ENCODE data around the gene RASSF5. TPM values are rescaled to one million over a fixed set of nuclear protein-coding genes. Genes with fewer than 3 reads are reported as not detected.

Gene RASSF5, protein sequence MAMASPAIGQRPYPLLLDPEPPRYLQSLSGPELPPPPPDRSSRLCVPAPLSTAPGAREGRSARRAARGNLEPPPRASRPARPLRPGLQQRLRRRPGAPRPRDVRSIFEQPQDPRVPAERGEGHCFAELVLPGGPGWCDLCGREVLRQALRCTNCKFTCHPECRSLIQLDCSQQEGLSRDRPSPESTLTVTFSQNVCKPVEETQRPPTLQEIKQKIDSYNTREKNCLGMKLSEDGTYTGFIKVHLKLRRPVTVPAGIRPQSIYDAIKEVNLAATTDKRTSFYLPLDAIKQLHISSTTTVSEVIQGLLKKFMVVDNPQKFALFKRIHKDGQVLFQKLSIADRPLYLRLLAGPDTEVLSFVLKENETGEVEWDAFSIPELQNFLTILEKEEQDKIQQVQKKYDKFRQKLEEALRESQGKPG
- 7.4 TPM for polyA plus RNA-seq (ENCODE audit: insufficient read length)

- DNase-seq: peak; percentile 70
Observed at GRCh38 chr1:206507284-206508129, at the start of gene RASSF5. TSS of gene RASSF5 (plus strand) at chr1:206507531. CDS start at chr1:206507603, 72 bp downstream.

DNA sequence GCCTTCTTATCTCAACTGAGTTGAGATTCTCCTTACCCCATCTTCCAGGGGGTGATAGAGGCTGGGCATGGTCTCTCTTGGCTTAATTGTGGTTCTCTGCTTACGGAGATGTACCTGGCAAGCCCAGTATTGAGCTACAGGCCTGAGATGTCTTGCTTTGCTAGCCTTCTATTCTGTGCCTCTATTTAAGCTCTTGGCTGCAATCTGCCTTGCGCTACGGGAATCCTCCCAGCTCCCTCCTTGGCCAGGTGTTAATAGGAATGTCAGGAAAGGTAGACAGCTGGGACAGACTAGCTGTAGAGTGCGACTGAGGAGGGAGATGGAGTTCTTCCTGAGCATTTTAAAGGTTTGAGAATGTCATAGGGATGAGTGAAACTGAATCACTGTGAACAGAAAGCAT is 47.6 kb upstream of the RASSF5 start:
- no peak for DNase-seq

- no peak for DNase-seq
Observed at GRCh38 chr1:206460836-206461426, 46.4 kb upstream of the RASSF5 start.

DNA sequence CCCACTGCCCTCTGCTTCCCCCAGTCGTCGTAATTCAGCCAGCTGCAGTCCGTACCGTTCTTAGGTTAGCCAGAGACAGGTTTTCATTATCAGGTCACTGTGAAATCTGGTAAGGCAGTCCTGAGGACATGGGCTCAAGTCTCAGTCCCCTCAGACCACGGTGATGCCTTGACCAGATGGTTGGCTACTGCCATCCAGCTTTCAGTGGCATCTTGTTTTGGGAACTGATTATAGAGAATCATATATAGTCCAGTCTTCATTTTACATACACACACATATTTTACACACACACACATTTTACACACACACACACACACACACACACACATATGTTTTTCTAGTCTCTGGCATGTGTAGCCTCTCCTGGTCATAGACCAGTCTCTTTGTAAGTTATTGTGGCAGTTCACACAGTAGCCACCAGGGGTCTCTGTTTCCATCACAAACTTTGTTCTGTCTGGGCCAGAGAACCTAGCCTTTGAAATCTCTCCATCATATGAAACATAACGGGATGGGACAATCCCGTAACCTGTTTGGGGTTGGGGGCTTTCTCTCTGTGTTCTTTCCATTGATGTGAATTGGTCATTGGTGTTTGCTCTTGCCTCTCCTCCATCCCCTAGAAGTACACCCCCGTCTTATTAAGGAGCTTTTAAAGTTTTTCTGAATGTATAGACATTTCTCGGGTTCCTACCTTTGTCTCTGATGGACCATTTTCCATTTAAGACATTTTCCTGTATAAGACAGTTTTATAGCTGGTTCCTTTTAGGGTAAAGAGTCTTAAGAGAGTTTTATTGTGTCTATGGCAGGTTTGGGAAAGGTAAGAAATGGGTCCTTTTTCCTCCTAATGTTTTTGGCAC is 45.5 kb upstream of the RASSF5 start:
- DNase-seq: peak; percentile 81

DNA sequence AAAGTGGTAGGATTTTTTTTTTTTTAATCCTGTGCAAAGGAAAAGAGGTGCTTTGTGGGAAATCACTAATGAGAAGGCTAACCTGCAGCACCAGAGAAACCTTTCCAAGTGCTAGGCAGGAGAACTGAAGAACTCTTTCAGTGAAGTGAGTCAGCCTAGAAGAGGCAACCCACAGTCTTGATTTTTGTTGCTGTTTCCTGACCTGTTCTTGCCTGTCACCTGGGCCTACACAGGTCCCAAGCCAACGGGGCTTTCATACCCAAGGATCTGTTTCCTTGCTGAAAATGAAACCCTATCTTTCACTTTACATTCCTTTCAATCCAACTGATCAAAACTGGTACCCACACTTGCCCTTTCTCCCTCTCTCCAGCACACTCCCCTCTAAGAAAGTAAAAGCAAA is 44.2 kb upstream of the RASSF5 start:
- DNase-seq: no peak

DNA sequence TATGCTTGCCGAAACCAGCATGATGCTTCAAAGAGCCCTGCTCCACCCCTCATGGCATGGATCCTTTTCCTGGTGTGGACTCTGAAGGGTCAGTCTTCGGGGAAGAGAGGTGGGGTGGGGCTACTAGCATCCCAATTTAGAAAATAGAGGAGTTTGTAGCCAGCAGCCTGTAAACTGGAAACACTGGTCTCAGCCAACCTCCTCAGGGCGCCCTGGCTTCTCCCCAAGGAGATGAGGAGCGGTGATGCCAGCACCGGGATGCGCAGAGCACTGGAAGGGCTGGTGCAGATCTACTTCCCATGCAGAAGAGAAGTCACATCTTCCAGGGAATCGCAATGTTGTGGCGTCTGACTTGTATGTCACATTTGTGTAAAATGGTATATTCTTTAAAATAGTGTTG is 43.4 kb upstream of the RASSF5 start:
- DNase-seq: no peak

GRCh38 chr1:206464456-206464964 is 42.8 kb upstream of the RASSF5 start:
- DNase-seq: no peak

DNA sequence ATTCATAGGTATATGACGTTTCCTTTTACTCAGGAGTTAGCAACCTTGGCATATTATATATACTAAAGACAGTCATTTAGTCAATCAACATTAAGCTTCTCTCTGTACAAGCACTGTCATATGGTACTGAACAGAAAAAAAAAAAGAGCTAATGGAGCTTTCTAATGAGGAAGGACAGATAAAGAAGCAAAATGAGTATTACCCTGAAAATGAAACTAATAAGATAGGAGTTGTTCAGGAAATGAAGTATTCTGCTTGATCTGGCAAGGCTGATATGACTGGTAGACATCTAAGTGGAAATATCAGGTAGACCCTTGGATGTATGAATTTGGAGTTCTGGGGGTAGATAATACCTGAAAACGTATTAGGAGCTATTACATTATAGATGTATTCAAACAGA is 41.4 kb upstream of the RASSF5 start:
- no peak for DNase-seq

GRCh38 chr1:206466840-206467649 is 40.3 kb upstream of the RASSF5 start:
- no peak for DNase-seq

GRCh38 chr1:206467915-206468314 is 39.4 kb upstream of the RASSF5 start:
- no peak for DNase-seq

DNA sequence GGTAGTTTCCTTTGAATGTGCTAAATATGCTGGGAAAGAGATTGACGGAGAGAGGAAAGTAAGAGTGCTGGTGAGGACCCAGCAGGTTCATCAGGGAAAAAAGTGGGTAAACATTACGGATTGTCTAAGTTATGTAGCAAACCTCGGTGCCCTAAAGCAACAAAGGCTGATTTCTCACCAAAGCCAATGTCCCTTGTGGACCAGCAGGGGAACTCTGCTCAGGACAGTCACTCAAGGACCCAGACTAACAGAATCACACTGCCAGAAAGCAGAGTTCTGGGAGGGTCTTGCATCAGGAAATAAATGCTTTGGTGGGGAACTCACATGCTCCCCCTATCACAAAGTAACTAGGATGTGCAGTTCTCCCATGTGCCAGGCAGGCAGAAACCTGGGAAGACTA is 38.8 kb upstream of the RASSF5 start:
- no peak for DNase-seq

GRCh38 chr1:206469411-206469932 is 37.9 kb upstream of the RASSF5 start:
- no peak for DNase-seq

DNA sequence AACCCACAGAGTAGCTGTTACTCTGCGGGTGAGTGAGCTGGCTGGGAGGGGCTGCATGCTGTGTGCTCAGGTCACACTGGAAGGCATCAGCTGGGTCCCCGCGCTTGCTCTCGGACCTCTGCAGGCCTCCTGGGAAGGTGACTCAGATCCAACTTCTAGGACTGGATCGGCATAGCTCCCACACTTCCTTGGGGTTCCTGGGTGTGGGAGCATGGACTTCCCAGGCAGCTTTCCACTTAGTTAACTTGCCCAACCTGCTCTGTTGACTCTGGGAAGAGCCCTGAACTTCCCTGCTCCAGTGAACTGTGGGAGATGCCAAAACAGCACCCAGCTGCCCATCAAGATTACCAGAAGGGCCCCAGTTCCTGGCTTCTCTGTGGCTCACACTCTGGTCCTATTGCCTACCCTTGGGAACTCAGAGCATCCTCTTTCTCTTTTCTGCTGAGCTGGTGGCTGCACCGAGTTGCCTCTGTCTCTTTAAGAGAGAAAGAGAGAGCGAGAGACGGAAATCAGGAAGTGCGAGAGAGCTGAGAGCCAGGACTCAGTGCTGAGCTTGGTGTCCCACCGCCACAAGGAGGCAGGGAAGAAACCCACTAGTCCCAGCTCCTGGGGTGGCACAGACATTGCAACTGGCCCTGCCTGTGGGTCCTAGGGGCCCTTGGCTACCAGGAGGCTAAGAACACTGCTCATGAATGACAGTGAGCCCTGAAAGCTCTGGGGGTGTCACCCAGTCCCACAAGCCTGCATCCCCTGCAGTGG is 37.2 kb upstream of the RASSF5 start, which contains the start of gene IKBKE:
TSS of gene IKBKE (plus strand) at position 544 of the 759 bp plus-strand sequence. CDS start 2,752 bp downstream, outside the sequence.
- peak; percentile 64 for DNase-seq

DNA sequence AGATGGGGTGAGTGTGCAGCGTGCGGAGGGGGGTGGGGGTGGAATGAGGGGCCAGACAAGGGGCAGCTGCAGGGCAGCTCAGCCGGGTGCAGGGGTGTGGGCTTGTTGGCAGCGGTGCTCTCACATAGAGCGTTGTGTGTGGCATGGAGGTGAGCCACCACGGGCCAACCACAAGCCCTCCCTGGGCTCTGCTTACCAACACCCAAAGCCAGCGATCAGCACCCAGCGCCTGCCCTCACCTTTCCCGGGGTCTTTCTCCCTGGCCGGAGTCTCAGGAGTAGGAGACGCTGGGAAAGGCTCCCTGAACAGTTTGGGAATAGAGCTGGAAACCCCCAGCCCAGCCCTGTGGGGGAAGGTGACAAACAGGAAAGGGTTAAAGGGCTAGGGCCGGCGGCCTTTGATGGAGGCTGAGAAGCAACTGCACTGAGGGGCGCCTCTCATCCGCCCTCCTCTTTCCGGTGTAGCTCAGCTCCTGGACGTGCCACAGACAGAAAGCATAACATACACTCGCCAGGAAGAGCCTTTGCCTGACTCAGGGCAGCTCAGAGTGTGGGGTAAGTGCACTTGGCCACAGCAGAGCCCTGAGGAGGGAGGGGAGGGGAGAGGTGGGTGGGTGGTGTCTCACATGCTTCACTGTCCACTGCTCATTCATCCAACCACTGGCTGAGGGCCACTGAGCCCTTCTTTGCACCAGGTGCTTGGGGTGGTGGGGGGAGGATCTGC is 36.5 kb upstream of the RASSF5 start:
- no peak for DNase-seq

DNA sequence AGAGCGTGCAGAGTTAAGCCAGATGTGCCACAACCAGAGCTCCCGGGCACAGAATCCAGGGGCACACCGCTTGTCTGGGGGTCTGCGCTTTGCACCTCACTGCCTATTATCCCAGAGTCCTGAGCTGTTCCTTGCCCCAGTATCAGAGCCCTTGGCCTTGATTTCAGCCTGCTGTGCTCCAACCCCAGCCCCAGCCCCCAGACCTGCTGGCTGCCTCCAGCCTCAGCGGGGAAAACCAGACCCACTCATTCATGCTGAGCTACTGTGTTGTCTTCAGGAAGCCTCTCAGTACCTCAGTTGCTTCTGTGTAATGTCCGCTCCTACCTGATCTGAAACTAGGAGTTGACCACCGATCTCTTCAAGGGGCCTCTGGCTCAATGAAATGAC is 35.9 kb upstream of the RASSF5 start:
- no peak for DNase-seq

- no peak for DNase-seq
Observed at GRCh38 chr1:206472024-206472423, 35.3 kb upstream of the RASSF5 start.

- no peak for DNase-seq
Observed at GRCh38 chr1:206472454-206472853, 34.9 kb upstream of the RASSF5 start.

DNA sequence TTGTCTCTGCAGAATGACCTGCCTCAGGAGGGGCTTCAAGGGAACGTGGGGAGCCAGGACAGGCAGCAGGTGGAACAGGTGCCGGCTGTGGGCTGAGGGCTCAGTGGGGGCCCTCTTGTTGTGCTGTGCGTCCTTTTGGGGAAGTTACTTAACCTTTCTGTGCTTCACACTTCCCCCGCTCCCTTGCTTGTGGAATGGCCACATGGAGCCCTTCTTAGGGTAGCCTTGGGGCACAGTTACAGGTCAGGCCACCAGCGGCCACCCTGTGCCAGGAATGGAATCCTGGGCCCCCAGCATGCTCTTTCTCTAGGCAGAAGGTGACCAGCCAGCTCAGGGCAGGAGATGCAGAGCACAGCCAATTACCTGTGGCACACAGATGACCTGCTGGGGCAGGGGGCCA is 34.4 kb upstream of the RASSF5 start:
- no peak for DNase-seq

DNA sequence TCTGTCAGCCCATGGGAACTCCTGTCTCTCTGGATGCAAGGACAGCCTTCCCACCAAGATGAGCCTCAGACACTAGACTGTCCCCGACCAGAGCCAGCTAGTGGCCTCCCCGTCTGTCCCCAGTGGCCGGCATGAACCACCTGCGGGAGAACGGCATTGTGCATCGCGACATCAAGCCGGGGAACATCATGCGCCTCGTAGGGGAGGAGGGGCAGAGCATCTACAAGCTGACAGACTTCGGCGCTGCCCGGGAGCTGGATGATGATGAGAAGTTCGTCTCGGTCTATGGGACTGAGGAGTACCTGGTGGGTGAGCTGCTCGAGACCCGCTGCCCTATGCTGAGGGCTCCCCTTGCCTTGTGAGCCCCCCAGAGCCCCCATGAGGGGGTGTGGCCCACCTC is 31.3 kb upstream of the RASSF5 start:
- DNase-seq: no peak
